Measurements from ENCODE around the gene OR4D1. TPM values are rescaled to one million over a fixed set of nuclear protein-coding genes. Genes with fewer than 3 reads are reported as not detected.

OR4D1 gene
- total and polyA plus RNA-seq, 9 donors = 0.03 TPM; not detected in 8

DNA sequence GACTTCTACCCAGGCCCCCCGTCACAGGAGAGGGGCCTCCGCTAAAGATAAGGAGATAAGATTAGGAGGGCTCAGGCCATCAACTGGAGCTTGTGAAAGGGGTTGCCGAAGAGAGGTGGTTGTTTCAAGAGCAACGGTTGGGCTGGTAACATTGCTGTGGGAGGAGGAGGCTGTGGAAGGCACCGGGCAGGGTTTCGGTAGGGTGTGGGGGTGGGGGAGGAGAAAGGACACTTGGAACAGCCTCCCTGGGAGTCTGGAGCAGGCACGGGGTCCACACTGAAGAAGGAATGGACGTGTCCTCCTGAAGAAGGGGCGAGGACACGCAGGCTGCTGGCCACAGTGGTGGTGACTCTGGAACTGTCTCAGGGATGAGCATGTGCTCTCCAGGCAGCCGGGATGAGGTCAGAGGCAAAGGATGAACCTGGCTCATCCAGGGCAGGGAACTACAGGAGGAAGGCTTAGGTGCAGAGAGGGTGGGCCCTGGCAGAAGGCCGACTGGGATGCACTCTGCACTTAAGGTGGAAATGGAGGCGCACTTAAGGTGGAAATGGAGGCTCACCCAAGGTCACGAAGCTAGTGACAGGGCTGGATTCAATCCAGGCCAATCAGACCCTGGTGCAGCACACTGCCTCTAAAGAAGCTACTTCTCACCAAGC lies 43.2 kb downstream of the OR4D1 start:
- peaks cover 5% of the 10 kb centered on the region for H3K4me1 ChIP-seq (ENCODE audit: control insufficient read depth, insufficient read depth, low read length)
- no peaks in the 10 kb centered on the region for H3K36me3 ChIP-seq (ENCODE audit: control insufficient read depth, insufficient read depth, low read length)
- no peaks in the 10 kb centered on the region for H3K9me3 ChIP-seq (replicated peaks; ENCODE audit: control insufficient read depth, low read depth, low read length)
- WGBS (ENCODE audit: insufficient coverage) = 26% methylated on average over 12 of the region's 14 CpGs
- H3K27me3 ChIP-seq (ENCODE audit: control insufficient read depth, insufficient read depth, low read length) = peaks cover 16% of the 10 kb centered on the region
- H3K27ac ChIP-seq (ENCODE audit: low read length) = no peak overlapping the region
- no peak for DNase-seq
- no peak overlapping the region for H3K4me3 ChIP-seq (ENCODE audit: low read length)

DNA sequence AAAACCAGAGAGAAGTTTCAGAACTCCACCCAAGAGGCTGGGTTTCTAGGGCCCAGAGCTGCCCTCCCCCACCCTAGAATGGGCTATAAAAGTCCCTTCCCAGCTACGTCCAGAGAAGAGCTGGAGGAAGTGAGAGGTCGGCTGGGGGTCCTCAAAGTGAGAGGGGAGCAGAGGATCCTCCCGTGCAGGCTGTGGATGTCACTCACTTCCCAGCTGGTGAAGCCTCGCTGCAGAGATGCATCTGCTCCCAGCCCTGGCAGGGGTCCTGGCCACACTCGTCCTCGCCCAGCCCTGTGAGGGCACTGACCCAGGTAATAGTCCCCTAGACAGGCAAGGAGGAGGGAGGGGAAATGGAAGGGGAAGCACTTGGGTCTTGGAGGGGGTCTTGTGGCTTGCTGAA lies 44.4 kb downstream of the OR4D1 start, which contains the start of gene EPX:
TSS of gene EPX (plus strand) at position 115 of the 400 bp plus-strand sequence. CDS start at position 236, 121 bp downstream.
- Histone ChIP-seq H3K36me3 (ENCODE audit: control insufficient read depth, insufficient read depth, low read length) (no peaks in the 10 kb centered on the region), H3K4me3 (ENCODE audit: low read length) (no peak within 1 kb of the TSS), H3K9me3 (replicated peaks; ENCODE audit: control insufficient read depth, low read depth, low read length) (no peaks in the 10 kb centered on the region), H3K27ac (ENCODE audit: low read length) (no peak within 1 kb of the TSS), H3K27me3 (ENCODE audit: control insufficient read depth, insufficient read depth, low read length) (peaks cover 15% of the 10 kb centered on the region), H3K4me1 (ENCODE audit: control insufficient read depth, insufficient read depth, low read length) (peaks cover 5% of the 10 kb centered on the region)
- 14% methylated on average over 5 of the region's 6 CpGs for WGBS (ENCODE audit: insufficient coverage)
- DNase-seq = no peak

DNA sequence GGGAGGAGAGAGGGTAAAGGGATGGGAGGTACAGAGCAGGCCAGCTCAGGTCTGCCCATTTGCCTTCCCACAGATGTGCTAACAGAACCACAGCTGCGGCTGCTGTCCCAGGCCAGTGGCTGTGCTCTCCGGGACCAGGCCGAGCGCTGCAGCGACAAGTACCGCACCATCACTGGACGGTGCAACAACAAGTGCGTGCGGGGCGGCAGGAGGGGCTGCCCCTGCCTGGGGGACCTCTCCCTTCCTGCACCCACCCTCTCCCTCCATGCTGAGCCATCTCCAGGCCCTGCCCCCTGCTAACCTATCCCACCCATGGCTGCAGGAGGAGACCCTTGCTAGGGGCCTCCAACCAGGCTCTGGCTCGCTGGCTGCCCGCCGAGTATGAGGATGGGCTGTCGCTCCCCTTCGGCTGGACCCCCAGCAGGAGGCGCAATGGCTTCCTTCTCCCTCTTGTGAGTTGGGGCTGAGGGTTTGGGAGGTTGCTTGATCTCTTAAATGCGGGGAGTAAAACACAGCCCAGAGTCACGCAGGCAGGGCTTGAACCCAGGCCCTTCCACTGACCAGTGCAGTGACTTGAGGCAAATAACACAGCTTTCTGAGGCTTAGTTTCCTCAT lies 45.6 kb downstream of the OR4D1 start:
- H3K9me3 ChIP-seq (replicated peaks; ENCODE audit: control insufficient read depth, low read depth, low read length) = no peaks in the 10 kb centered on the region
- H3K4me3 ChIP-seq (ENCODE audit: low read length) = no peak overlapping the region
- no peak overlapping the region for H3K27ac ChIP-seq (ENCODE audit: low read length)
- WGBS (ENCODE audit: insufficient coverage) = 54% methylated on average over 11 of the region's 18 CpGs
- no peaks in the 10 kb centered on the region for H3K36me3 ChIP-seq (ENCODE audit: control insufficient read depth, insufficient read depth, low read length)
- H3K27me3 ChIP-seq (ENCODE audit: control insufficient read depth, insufficient read depth, low read length) = peaks cover 13% of the 10 kb centered on the region
- DNase-seq = no peak
- H3K4me1 ChIP-seq (ENCODE audit: control insufficient read depth, insufficient read depth, low read length) = peaks cover 5% of the 10 kb centered on the region

DNA sequence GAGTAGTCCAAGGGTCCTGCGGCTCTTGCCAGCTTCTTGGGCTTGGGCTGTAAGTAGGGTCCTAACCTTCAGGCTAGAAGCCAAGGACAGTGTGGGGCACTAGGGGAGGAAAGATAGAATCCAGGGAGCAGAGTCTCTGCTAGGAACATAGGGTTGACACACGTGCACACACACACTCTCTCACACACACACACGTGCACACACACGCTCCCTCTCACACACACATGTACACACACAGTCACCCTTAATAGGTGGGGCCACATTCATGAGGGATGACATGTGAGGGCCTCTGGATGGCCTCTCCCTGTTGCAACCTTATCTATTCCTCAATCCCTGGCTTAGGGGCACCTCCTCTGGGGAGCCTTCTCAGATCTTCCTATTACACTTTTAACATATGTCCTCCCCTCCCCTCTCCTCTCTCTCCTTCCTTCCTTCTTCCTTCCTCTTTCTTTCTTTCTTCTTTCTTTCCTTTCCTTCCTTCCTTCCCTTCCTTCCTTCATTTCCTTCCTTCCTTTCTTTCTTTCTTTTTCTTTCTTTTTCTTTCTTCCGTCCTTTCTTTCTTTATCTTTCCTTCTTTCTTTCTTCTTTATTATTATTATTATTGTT lies 47.4 kb downstream of the OR4D1 start:
- WGBS (ENCODE audit: insufficient coverage) = 71% methylated on average over 2 of the region's 5 CpGs
- no peaks in the 10 kb centered on the region for H3K36me3 ChIP-seq (ENCODE audit: control insufficient read depth, insufficient read depth, low read length)
- no peak for DNase-seq
- no peaks in the 10 kb centered on the region for H3K4me1 ChIP-seq (ENCODE audit: control insufficient read depth, insufficient read depth, low read length)
- peaks cover 6% of the 10 kb centered on the region for H3K27me3 ChIP-seq (ENCODE audit: control insufficient read depth, insufficient read depth, low read length)
- H3K4me3 ChIP-seq (ENCODE audit: low read length) = no peak overlapping the region
- no peaks in the 10 kb centered on the region for H3K9me3 ChIP-seq (replicated peaks; ENCODE audit: control insufficient read depth, low read depth, low read length)
- H3K27ac ChIP-seq (ENCODE audit: low read length) = no peak overlapping the region

DNA sequence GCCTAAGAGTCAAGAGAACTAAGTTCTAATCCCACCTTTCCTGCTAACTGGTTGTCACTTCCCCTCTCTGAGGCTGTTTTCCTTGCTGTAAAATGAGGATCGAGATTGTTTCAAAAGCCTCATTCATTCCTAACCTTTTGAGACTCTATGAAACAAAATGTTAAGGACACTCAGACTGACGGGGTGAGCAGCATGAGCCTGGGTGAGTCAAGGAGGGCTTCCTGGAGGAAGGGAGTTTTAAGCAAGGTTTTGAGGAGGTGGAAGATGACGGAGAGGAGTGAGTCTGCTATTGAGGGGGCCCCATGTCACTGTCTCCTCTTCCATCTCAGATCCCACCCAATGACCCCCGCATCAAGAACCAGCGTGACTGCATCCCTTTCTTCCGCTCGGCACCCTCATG lies 48.4 kb downstream of the OR4D1 start:
- H3K36me3 ChIP-seq (ENCODE audit: control insufficient read depth, insufficient read depth, low read length) = no peaks in the 10 kb centered on the region
- no peak for DNase-seq
- H3K4me3 ChIP-seq (ENCODE audit: low read length) = no peak overlapping the region
- H3K4me1 ChIP-seq (ENCODE audit: control insufficient read depth, insufficient read depth, low read length) = no peaks in the 10 kb centered on the region
- H3K9me3 ChIP-seq (replicated peaks; ENCODE audit: control insufficient read depth, low read depth, low read length) = no peaks in the 10 kb centered on the region
- 90% methylated on average over 4 of the region's 7 CpGs for WGBS (ENCODE audit: insufficient coverage)
- no peak overlapping the region for H3K27ac ChIP-seq (ENCODE audit: low read length)
- H3K27me3 ChIP-seq (ENCODE audit: control insufficient read depth, insufficient read depth, low read length) = peaks cover 2% of the 10 kb centered on the region

DNA sequence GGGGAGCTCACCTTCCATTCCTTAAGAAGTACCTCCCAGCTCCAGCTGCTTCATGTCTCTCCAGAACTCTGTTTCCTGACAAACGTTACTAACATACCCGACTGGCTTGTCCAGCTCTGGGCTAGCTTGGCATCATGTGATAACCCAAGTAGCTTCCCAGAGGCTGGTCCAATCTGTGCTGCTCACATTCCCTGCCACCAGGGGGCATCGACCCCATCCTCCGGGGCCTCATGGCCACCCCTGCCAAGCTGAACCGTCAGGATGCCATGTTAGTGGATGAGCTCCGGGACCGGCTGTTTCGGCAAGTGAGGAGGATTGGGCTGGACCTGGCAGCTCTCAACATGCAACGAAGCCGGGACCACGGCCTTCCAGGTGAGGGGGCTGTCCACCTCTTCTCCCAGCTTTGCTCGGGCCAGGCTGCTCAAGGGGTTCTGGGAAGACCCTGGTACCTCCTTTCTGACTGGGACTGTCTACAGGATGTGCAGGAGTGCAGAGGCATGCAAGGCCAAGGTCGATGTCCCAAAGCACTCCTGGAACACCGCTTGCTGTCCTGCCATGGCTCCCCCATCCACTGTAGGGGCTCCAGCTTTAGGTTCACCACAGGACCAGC lies 51.9 kb downstream of the OR4D1 start:
- Histone ChIP-seq H3K4me3 (ENCODE audit: low read length) (no peak overlapping the region), H3K27me3 (ENCODE audit: control insufficient read depth, insufficient read depth, low read length) (no peaks in the 10 kb centered on the region), H3K36me3 (ENCODE audit: control insufficient read depth, insufficient read depth, low read length) (no peaks in the 10 kb centered on the region), H3K9me3 (replicated peaks; ENCODE audit: control insufficient read depth, low read depth, low read length) (no peaks in the 10 kb centered on the region), H3K27ac (ENCODE audit: low read length) (no peak overlapping the region), H3K4me1 (ENCODE audit: control insufficient read depth, insufficient read depth, low read length) (no peaks in the 10 kb centered on the region)
- peak; percentile 22 for DNase-seq
- WGBS (ENCODE audit: insufficient coverage) = 42% methylated on average over 14 of the region's 14 CpGs

DNA sequence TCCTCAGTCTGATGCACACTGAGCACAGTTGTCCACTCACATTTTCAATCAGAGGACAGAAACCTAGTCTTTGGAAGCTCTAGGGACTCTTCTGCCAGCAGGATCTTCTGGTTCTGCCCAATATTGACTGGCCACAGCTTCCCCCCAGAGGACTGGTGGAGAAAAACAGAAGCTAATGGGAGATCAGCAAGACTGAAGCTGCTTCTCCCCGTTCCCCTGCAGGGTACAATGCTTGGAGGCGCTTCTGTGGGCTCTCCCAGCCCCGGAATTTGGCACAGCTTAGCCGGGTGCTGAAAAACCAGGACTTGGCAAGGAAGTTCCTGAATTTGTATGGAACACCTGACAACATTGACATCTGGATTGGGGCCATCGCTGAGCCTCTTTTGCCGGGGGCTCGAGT lies 54.7 kb downstream of the OR4D1 start:
- H3K27ac ChIP-seq (ENCODE audit: low read length) = no peak overlapping the region
- no peaks in the 10 kb centered on the region for H3K27me3 ChIP-seq (ENCODE audit: control insufficient read depth, insufficient read depth, low read length)
- H3K36me3 ChIP-seq (ENCODE audit: control insufficient read depth, insufficient read depth, low read length) = peaks cover 26% of the 10 kb centered on the region
- WGBS (ENCODE audit: insufficient coverage) = 70% methylated on average over 5 of the region's 7 CpGs
- no peak overlapping the region for H3K4me3 ChIP-seq (ENCODE audit: low read length)
- H3K4me1 ChIP-seq (ENCODE audit: control insufficient read depth, insufficient read depth, low read length) = no peaks in the 10 kb centered on the region
- no peak for DNase-seq
- H3K9me3 ChIP-seq (replicated peaks; ENCODE audit: control insufficient read depth, low read depth, low read length) = no peaks in the 10 kb centered on the region

DNA sequence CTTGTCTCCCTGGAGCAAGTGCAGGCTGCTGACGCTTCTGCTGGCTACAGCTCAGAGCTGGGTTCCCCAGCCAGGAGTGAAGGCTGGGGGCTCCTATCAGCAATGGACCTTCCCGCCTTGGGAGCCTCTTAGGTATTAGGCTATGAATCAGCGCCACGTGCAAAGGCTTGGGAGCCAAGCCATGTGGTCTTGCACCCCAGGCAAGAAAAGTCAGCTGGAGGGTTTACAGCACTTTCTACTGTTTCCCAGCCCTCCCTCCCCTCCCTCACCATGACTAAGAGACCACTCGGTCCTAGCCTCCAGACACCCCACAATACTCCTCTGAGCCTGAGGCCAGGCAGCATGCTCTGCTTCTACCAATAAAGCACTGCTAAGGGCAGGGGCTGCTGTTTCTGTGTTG lies 56.6 kb downstream of the OR4D1 start:
- Histone ChIP-seq H3K4me1 (ENCODE audit: control insufficient read depth, insufficient read depth, low read length) (no peaks in the 10 kb centered on the region), H3K4me3 (ENCODE audit: low read length) (no peak overlapping the region), H3K27me3 (ENCODE audit: control insufficient read depth, insufficient read depth, low read length) (no peaks in the 10 kb centered on the region), H3K27ac (ENCODE audit: low read length) (no peak overlapping the region), H3K9me3 (replicated peaks; ENCODE audit: control insufficient read depth, low read depth, low read length) (no peaks in the 10 kb centered on the region), H3K36me3 (ENCODE audit: control insufficient read depth, insufficient read depth, low read length) (peaks cover 40% of the 10 kb centered on the region)
- WGBS (ENCODE audit: insufficient coverage) = 58% methylated on average over 3 of the region's 5 CpGs
- DNase-seq = no peak

DNA sequence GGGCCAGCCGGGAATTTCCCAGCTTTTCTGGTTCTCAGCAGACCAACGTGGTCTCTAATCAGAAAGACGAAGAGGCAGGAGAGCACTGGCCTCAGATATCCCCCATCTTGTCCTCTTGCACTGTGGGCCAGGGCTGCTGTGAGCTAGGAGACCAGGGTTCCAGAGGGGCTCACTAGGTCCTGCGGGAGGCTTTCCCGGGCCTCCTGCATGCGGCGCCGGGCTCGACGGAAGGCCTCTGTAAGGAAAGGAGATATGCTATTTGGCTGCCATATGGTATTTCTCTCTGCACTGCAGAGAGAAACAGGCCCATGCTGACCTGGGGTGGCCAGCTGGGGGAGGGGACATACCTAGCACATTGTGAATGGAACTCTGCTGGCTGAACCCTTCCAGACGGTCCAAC lies 57.8 kb downstream of the OR4D1 start:
- Histone ChIP-seq H3K27me3 (ENCODE audit: control insufficient read depth, insufficient read depth, low read length) (no peaks in the 10 kb centered on the region), H3K9me3 (replicated peaks; ENCODE audit: control insufficient read depth, low read depth, low read length) (no peaks in the 10 kb centered on the region), H3K4me1 (ENCODE audit: control insufficient read depth, insufficient read depth, low read length) (no peaks in the 10 kb centered on the region), H3K36me3 (ENCODE audit: control insufficient read depth, insufficient read depth, low read length) (peaks cover 51% of the 10 kb centered on the region), H3K4me3 (ENCODE audit: low read length) (no peak overlapping the region), H3K27ac (ENCODE audit: low read length) (no peak overlapping the region)
- WGBS (ENCODE audit: insufficient coverage) = 88% methylated on average over 6 of the region's 11 CpGs
- DNase-seq = no peak

DNA sequence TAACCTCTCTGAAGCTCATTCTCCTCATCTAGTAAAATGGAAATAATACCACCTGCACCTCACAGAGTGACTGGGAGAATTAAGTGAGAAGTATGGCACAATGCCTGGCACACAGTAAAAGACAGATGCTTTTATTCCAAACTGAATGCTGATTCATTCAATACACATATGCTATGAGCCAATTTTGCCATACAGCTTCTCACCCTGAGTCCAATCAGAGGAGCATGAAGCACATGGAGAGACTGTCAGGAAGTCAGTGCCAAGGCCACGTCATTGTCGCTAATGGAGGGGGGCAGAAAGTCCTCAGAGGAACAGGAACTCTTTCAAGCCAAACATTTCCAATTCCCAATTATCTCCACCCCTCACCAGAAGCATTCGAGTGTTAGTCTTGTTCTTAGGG lies 59.3 kb downstream of the OR4D1 start:
- no peaks in the 10 kb centered on the region for H3K9me3 ChIP-seq (replicated peaks; ENCODE audit: control insufficient read depth, low read depth, low read length)
- no peaks in the 10 kb centered on the region for H3K27me3 ChIP-seq (ENCODE audit: control insufficient read depth, insufficient read depth, low read length)
- H3K27ac ChIP-seq (ENCODE audit: low read length) = no peak overlapping the region
- no peak overlapping the region for H3K4me3 ChIP-seq (ENCODE audit: low read length)
- H3K36me3 ChIP-seq (ENCODE audit: control insufficient read depth, insufficient read depth, low read length) = peaks cover 54% of the 10 kb centered on the region
- DNase-seq = no peak
- H3K4me1 ChIP-seq (ENCODE audit: control insufficient read depth, insufficient read depth, low read length) = no peaks in the 10 kb centered on the region
- WGBS (ENCODE audit: insufficient coverage) = 87% methylated on average over 3 of the region's 3 CpGs

Measured in muscle of leg (tissue), 11 donors.